CD14-positive monocyte (primary cell): ENCODE data around the gene FAXC. TPM values are rescaled to one million over a fixed set of nuclear protein-coding genes. Genes with fewer than 3 reads are reported as not detected.

Experiments
- DNase-seq, 3 donors: peaks; one replicate each; pipeline ENCODE4 v3.0.0-alpha.2; 2011 to 2022
- H2AFZ ChIP-seq: 2 replicates; pipeline ENCODE4 v1.6.0; 2012; ENCODE audit warnings: mild to moderate bottlenecking, low read depth, low read length, inconsistent platforms; ENCODE audit not compliant: insufficient read depth, poor library complexity, severe bottlenecking
- H3K27ac ChIP-seq, 2 donors: 1 replicate in 1 of 2; 2 replicates in 1 of 2; pipeline ENCODE4 v1.5.1; 2012 to 2013; ENCODE audit warnings: low read length in 2 of 2, control low read depth in 1 of 2, inconsistent platforms in 1 of 2, low read depth in 1 of 2, mild to moderate bottlenecking in 1 of 2
- H3K27me3 ChIP-seq, 2 donors: one replicate each; pipeline versions ENCODE4 v1.6.0 to v1.6.1; 2011 to 2013; ENCODE audit warnings: low read length in 2 of 2; ENCODE audit not compliant: control insufficient read depth in 2 of 2, insufficient read depth in 2 of 2
- H3K36me3 ChIP-seq, 2 donors: replicated peaks in 1 of 2; 1 replicate in 1 of 2; 2 replicates in 1 of 2; pipeline versions ENCODE4 v1.5.1 to v1.6.1; 2012 to 2013; ENCODE audit warnings: low read length in 2 of 2, control low read depth in 1 of 2, inconsistent platforms in 1 of 2, mild to moderate bottlenecking in 1 of 2; ENCODE audit not compliant: insufficient read depth in 2 of 2, control insufficient read depth in 1 of 2
- H3K4me1 ChIP-seq, 2 donors: 1 replicate in 1 of 2; 2 replicates in 1 of 2; pipeline versions ENCODE4 v1.5.1 to v1.6.1; 2012 to 2013; ENCODE audit warnings: low read length in 2 of 2, control low read depth in 1 of 2, inconsistent platforms in 1 of 2, mild to moderate bottlenecking in 1 of 2, moderate library complexity in 1 of 2; ENCODE audit not compliant: insufficient read depth in 2 of 2, control insufficient read depth in 1 of 2
- H3K4me2 ChIP-seq: replicated peaks from 2 replicates; pipeline ENCODE3; 2012; ENCODE audit warnings: low read length, moderate library complexity, mild to moderate bottlenecking; ENCODE audit not compliant: poor library complexity, severe bottlenecking; ENCODE audit errors: extremely low read depth
- H3K4me3 ChIP-seq, 3 experiments: fragments of 200-600 bp in 1 of 3; sonication (generic) in 1 of 3; replicated peaks in 1 of 3; 1 replicate in 2 of 3; 2 replicates in 1 of 3; pipeline ENCODE4 v1.5.1; 2011 to 2013; ENCODE audit warnings: low read length in 3 of 3, mild to moderate bottlenecking in 3 of 3, control low read depth in 2 of 3, low read depth in 2 of 3, inconsistent platforms in 1 of 3, moderate library complexity in 1 of 3
- H3K79me2 ChIP-seq: 2 replicates; pipeline ENCODE4 v1.6.0; 2012; ENCODE audit warnings: mild to moderate bottlenecking, control low read depth, inconsistent platforms, low read length, moderate library complexity; ENCODE audit not compliant: insufficient read depth
- H3K9ac ChIP-seq: 2 replicates; pipeline ENCODE4 v1.6.0; 2017; ENCODE audit warnings: low read length, mild to moderate bottlenecking; ENCODE audit not compliant: insufficient read depth, poor library complexity, severe bottlenecking
- H3K9me3 ChIP-seq, 2 donors: replicated peaks in 1 of 2; 1 replicate in 1 of 2; 2 replicates in 1 of 2; pipeline versions ENCODE4 v1.5.1 to v1.6.1; 2012 to 2013; ENCODE audit warnings: low read length in 2 of 2, control low read depth in 1 of 2; ENCODE audit not compliant: control insufficient read depth in 1 of 2, insufficient read depth in 1 of 2
- H4K20me1 ChIP-seq: 2 replicates; pipeline ENCODE4 v1.6.0; 2012; ENCODE audit warnings: mild to moderate bottlenecking, low read length, control low read depth, moderate library complexity; ENCODE audit not compliant: insufficient read depth
- H3K27ac Mint-ChIP-seq, 7 donors: one replicate each; pipeline ENCODE4 v1.8.0; 2020; ENCODE audit warnings: mild to moderate bottlenecking in 7 of 7, mixed read lengths in 7 of 7, moderate library complexity in 6 of 7, inconsistent platforms in 2 of 7
- H3K27me3 Mint-ChIP-seq, 3 donors: one replicate each; pipeline ENCODE4 v1.8.0; 2021 to 2022; ENCODE audit warnings: low read depth in 3 of 3, mild to moderate bottlenecking in 3 of 3, mixed read lengths in 3 of 3, moderate library complexity in 3 of 3, inconsistent platforms in 1 of 3
- H3K36me3 Mint-ChIP-seq, 2 donors: one replicate each; pipeline ENCODE4 v1.8.0; 2020; ENCODE audit warnings: mixed read lengths in 2 of 2, inconsistent platforms in 1 of 2, mild to moderate bottlenecking in 1 of 2
- H3K4me1 Mint-ChIP-seq: one replicate; pipeline ENCODE4 v1.8.0; 2020; ENCODE audit warnings: mild to moderate bottlenecking, mixed read lengths
- H3K4me3 Mint-ChIP-seq, 2 donors: one replicate each; pipeline ENCODE4 v1.8.0; 2020; ENCODE audit warnings: mild to moderate bottlenecking in 2 of 2, mixed read lengths in 2 of 2, moderate library complexity in 1 of 2
- H3K9me3 Mint-ChIP-seq, 7 donors: one replicate each; pipeline ENCODE4 v1.8.0; 2020 to 2022; ENCODE audit warnings: mixed read lengths in 7 of 7, mild to moderate bottlenecking in 6 of 7, moderate library complexity in 6 of 7, inconsistent platforms in 2 of 7
- CTCF ChIP-seq: fragments of 200-600 bp; IDR thresholded peaks from one replicate; pipeline ENCODE4 v1.8.0; 2022; ENCODE audit warnings: antibody characterized with exemption, mild to moderate bottlenecking
- WGBS: methylation state at CpG from one replicate; pipeline ENCODE4 v1.1.5; 2013; ENCODE audit warnings: missing lambda C conversion rate; ENCODE audit not compliant: insufficient coverage; 5-methylcytosine and 5-hydroxymethylcytosine counted together
- intact Hi-C, 2 donors: fragments of 100-400 bp; cut with micrococcal nuclease; formaldehyde crosslinking; loops; one replicate each; pipeline versions ENCODE4 v1.15.0 to v1.15.1; 2023
- polyA plus RNA-seq, 3 donors: library from polyadenylated mRNA; depleted of rRNA in 1 of 3; unstranded in 2 of 3; stranded (reverse) in 1 of 3; fragments of 300-500 nt in 2 of 3; fragments of >200 nt in 1 of 3; fragmentation: Illumina TruSeq in 2 of 3; gene quantifications; 1 replicate in 2 of 3; 2 replicates in 1 of 3; pipeline ENCODE4 v1.2.3, GENCODE V29; 2012 to 2021

The FAXC gene
- polyA plus RNA-seq, 3 donors = not detected

DNA sequence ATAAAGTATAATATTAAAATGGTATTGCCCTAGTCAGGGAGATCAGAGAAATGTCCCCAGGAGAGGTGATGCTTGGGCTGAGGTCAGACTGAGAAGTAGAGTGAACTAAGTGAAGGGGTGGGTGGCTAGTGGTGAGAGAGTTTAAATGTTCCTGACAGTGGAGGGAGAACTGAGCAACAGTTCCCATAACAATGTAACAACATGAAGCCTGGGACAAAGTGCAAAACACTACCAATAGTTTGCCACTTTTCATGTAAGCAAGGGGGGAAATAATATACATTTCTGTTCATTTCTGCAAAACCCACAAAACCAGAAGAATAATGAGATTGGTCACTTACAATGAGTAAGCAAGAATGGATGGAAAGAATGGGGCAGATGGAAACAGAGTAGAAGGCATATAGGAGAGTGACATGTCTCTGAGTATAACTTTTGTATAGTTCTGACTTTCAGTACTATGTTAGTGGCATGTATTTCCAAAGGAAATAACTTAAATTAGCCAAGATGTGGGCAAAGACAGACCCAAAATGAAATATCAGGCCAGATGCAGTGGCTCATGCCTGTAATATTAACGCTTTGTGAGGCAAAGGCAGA lies 13.3 kb upstream of the FAXC start:
- no peak overlapping the region for H3K4me3 ChIP-seq
- H3K79me2 ChIP-seq = no peaks in the 10 kb centered on the region
- H3K36me3 ChIP-seq = no peaks in the 10 kb centered on the region
- no peak overlapping the region for H2AFZ ChIP-seq
- H3K9me3 Mint-ChIP-seq = peaks cover 0 to 3% (median 0%) of the 10 kb centered on the region in 7 donors
- no peak overlapping the region for H3K4me2 ChIP-seq
- H3K36me3 Mint-ChIP-seq = no peaks in the 10 kb centered on the region
- no peak for TF ChIP-seq CTCF
- H3K4me1 Mint-ChIP-seq = no peaks in the 10 kb centered on the region
- H3K27ac ChIP-seq = no peak overlapping the region
- H3K27ac Mint-ChIP-seq = no peak overlapping the region
- DNase-seq = no peak
- no peak overlapping the region for H3K4me3 Mint-ChIP-seq
- 78% methylated on average over 1 of the region's 1 CpG for WGBS
- no peaks in the 10 kb centered on the region for H3K27me3 ChIP-seq
- H3K9ac ChIP-seq = no peak overlapping the region
- intact Hi-C loops = no loop called here
- H3K4me1 ChIP-seq = no peaks in the 10 kb centered on the region
- peaks cover 10 to 17% (median 10%) of the 10 kb centered on the region in 3 donors for H3K27me3 Mint-ChIP-seq
- H4K20me1 ChIP-seq = no peaks in the 10 kb centered on the region
- no peaks in the 10 kb centered on the region for H3K9me3 ChIP-seq

DNA sequence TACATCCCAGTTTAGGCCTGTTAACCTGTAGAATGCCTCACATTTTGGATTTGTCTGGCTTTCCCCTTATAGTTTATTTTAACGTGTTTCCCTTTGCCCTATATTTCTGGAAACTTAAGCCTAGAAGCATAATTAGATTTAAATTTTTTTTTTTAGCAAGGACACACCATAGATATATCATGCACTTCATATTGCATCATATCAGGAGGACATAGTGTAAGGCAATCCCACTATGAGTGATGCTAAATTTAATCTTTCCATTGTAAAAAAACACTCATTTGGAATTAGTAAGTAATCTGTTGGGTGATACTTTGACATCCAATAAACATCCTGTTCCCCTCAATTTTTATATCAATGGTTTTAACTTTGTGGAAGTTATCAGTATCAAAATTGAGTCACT lies 10.3 kb upstream of the FAXC start:
- WGBS = no CpG with 5 or more reads among the region's 1 CpG

More for the DNA sequence above, 10.3 kb upstream of the FAXC start:
- peaks cover 0 to 3% (median 0%) of the 10 kb centered on the region in 7 donors for H3K9me3 Mint-ChIP-seq
- no peaks in the 10 kb centered on the region for H3K9me3 ChIP-seq
- H3K27me3 ChIP-seq = peaks cover 0 to 3% of the 10 kb centered on the region in 2 donors
- peaks cover 9 to 36% (median 11%) of the 10 kb centered on the region in 3 donors for H3K27me3 Mint-ChIP-seq
- no peaks in the 10 kb centered on the region for H3K4me1 Mint-ChIP-seq
- H3K4me1 ChIP-seq = no peaks in the 10 kb centered on the region
- DNase-seq = no peak
- no peak for TF ChIP-seq CTCF
- H3K27ac ChIP-seq = no peak overlapping the region
- H2AFZ ChIP-seq = no peak overlapping the region
- H3K9ac ChIP-seq = no peak overlapping the region
- no peak overlapping the region for H3K4me3 Mint-ChIP-seq
- H3K27ac Mint-ChIP-seq = no peak overlapping the region
- no peaks in the 10 kb centered on the region for H3K79me2 ChIP-seq
- intact Hi-C loops = no loop called here
- H4K20me1 ChIP-seq = no peaks in the 10 kb centered on the region
- H3K36me3 ChIP-seq = no peaks in the 10 kb centered on the region
- H3K4me3 ChIP-seq = no peak overlapping the region
- H3K36me3 Mint-ChIP-seq = no peaks in the 10 kb centered on the region
- no peak overlapping the region for H3K4me2 ChIP-seq
